Measurements from ENCODE around the gene MARCHF9.

MARCHF9 gene

GRCh38 chr12:57739387-57739786 lies 15.5 kb upstream of the MARCHF9 start:
- DNase-seq, result no peak

GRCh38 chr12:57739914-57740538 lies 14.9 kb upstream of the MARCHF9 start:
- no peak for DNase-seq

GRCh38 chr12:57740656-57741412 lies 14.1 kb upstream of the MARCHF9 start:
- DNase-seq, result peak; percentile 73

- DNase-seq, result no peak
Observed at GRCh38 chr12:57741413-57741789, 13.5 kb upstream of the MARCHF9 start.

- DNase-seq, result peak; percentile 87
Observed at GRCh38 chr12:57741844-57742738, 12.8 kb upstream of the MARCHF9 start.

- DNase-seq, result no peak
Observed at GRCh38 chr12:57743769-57744168, 11.1 kb upstream of the MARCHF9 start.

GRCh38 chr12:57744194-57744776 lies 10.6 kb upstream of the MARCHF9 start:
- DNase-seq, result no peak

GRCh38 chr12:57744777-57745484 lies 10.0 kb upstream of the MARCHF9 start, which contains the start of gene TSPAN31:
Gene TSPAN31 (plus strand): TSS chr12:57745039. CDS start chr12:57745155, 116 bp downstream.
- peak; percentile 100 for DNase-seq

- DNase-seq, result peak; percentile 40
Observed at GRCh38 chr12:57745485-57745881, 9.4 kb upstream of the MARCHF9 start.

GRCh38 chr12:57746025-57746424 lies 8.9 kb upstream of the MARCHF9 start:
- no peak for DNase-seq

- no peak for DNase-seq
Observed at GRCh38 chr12:57749061-57749460, 5.8 kb upstream of the MARCHF9 start.

GRCh38 chr12:57750561-57751431 lies 4.1 kb upstream of the MARCHF9 start:
- DNase-seq, result no peak

GRCh38 chr12:57751432-57751787 lies 3.5 kb upstream of the MARCHF9 start:
- DNase-seq, result no peak

- DNase-seq, result peak; percentile 100
Observed at GRCh38 chr12:57751788-57752667, 2.9 kb upstream of the MARCHF9 start, which contains the start of gene CDK4. Gene CDK4 (minus strand): TSS chr12:57752310. CDS start chr12:57751717, 593 bp downstream.

GRCh38 chr12:57752668-57753000 lies 2.3 kb upstream of the MARCHF9 start:
- DNase-seq, result no peak

GRCh38 chr12:57753756-57754337 lies 1.1 kb upstream of the MARCHF9 start:
- peak; percentile 66 for DNase-seq

GRCh38 chr12:57755194-57755453 lies 221 bp downstream of the MARCHF9 start:
- no peak for DNase-seq

- DNase-seq, result peak; percentile 36
Observed at GRCh38 chr12:57755454-57756372, 810 bp downstream of the MARCHF9 start.

Measured in hematopoietic multipotent progenitor cell treated with erythropoietin and hydrocortisone succinate and interleukin-3 and kit ligand, for 6 days (in vitro differentiated cells).